Glutamatergic neuron (in vitro differentiated cells): ENCODE measurements around the gene ECM2. TPM values are rescaled to one million over a fixed set of nuclear protein-coding genes. Genes with fewer than 3 reads are reported as not detected.

Experiments
- DNase-seq: peaks from one replicate; pipeline ENCODE4 v3.0.0; 2022
- H3K27ac Mint-ChIP-seq: one replicate; pipeline ENCODE4 v1.8.0; 2020; ENCODE audit warnings: mild to moderate bottlenecking, mixed read lengths, inconsistent platforms; ENCODE audit not compliant: unreplicated experiment
- H3K27me3 Mint-ChIP-seq: one replicate; pipeline ENCODE4 v1.8.0; 2020; ENCODE audit warnings: mild to moderate bottlenecking, moderate library complexity, mixed read lengths, inconsistent platforms; ENCODE audit not compliant: unreplicated experiment
- H3K36me3 Mint-ChIP-seq: one replicate; pipeline ENCODE4 v1.8.0; 2020; ENCODE audit warnings: mild to moderate bottlenecking, mixed read lengths, inconsistent platforms; ENCODE audit not compliant: unreplicated experiment
- H3K4me1 Mint-ChIP-seq: one replicate; pipeline ENCODE4 v1.8.0; 2020; ENCODE audit warnings: mild to moderate bottlenecking, low read depth, mixed read lengths, inconsistent platforms; ENCODE audit not compliant: unreplicated experiment
- H3K4me3 Mint-ChIP-seq: one replicate; pipeline ENCODE4 v1.8.0; 2020; ENCODE audit warnings: mild to moderate bottlenecking, mixed read lengths, inconsistent platforms; ENCODE audit not compliant: unreplicated experiment
- H3K9me3 Mint-ChIP-seq: one replicate; pipeline ENCODE4 v1.8.0; 2020; ENCODE audit warnings: mild to moderate bottlenecking, moderate library complexity, mixed read lengths, inconsistent platforms; ENCODE audit not compliant: unreplicated experiment
- total RNA-seq: library from RNA; stranded (reverse); fragmentation: NEBNext Ultra II Directional; extraction: Animal tissue kit (Norgen Biotek cat#: 25700); gene quantifications from one replicate; pipeline ENCODE4 v1.2.1, GENCODE V29; 2021; ENCODE audit not compliant: unreplicated experiment
- TF ChIP-seq, protein P1 (sequence below): fragments of 200-600 bp; sonication (generic); IDR thresholded peaks from one replicate; pipeline ENCODE4 v1.5.0; 2021; ENCODE audit not compliant: partially characterized antibody, unreplicated experiment

The ECM2 gene
- total RNA-seq, 1 donor from 2014 or later = 0.20 TPM

DNA sequence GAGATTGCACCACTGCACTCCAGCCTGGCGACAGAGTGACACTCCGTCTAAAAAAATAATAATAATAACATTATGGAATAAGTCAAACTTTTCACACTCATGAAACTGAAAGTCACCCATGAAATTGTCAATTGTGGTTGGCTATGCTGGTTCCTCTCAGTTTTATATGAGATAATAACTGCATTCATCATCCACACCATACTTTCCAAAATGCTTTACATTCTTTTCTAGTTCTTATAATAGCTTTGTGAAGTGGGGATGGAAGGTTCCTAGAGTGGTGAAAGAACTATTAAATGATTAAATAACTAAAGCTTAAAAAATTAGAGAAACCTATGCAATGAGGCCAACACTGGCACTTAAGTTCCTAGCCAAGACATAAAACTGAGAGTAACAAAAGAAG lies 40.9 kb downstream of the ECM2 start:
- Mint-ChIP-seq H3K27ac (no peak overlapping the region), H3K4me3 (no peak overlapping the region), H3K36me3 (no peaks in the 10 kb centered on the region), H3K4me1 (peaks cover 6% of the 10 kb centered on the region), H3K9me3 (peaks cover 2% of the 10 kb centered on the region), H3K27me3 (no peaks in the 10 kb centered on the region)
- TF ChIP-seq, protein P1, sequence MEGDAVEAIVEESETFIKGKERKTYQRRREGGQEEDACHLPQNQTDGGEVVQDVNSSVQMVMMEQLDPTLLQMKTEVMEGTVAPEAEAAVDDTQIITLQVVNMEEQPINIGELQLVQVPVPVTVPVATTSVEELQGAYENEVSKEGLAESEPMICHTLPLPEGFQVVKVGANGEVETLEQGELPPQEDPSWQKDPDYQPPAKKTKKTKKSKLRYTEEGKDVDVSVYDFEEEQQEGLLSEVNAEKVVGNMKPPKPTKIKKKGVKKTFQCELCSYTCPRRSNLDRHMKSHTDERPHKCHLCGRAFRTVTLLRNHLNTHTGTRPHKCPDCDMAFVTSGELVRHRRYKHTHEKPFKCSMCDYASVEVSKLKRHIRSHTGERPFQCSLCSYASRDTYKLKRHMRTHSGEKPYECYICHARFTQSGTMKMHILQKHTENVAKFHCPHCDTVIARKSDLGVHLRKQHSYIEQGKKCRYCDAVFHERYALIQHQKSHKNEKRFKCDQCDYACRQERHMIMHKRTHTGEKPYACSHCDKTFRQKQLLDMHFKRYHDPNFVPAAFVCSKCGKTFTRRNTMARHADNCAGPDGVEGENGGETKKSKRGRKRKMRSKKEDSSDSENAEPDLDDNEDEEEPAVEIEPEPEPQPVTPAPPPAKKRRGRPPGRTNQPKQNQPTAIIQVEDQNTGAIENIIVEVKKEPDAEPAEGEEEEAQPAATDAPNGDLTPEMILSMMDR = no peak
- no peak for DNase-seq

DNA sequence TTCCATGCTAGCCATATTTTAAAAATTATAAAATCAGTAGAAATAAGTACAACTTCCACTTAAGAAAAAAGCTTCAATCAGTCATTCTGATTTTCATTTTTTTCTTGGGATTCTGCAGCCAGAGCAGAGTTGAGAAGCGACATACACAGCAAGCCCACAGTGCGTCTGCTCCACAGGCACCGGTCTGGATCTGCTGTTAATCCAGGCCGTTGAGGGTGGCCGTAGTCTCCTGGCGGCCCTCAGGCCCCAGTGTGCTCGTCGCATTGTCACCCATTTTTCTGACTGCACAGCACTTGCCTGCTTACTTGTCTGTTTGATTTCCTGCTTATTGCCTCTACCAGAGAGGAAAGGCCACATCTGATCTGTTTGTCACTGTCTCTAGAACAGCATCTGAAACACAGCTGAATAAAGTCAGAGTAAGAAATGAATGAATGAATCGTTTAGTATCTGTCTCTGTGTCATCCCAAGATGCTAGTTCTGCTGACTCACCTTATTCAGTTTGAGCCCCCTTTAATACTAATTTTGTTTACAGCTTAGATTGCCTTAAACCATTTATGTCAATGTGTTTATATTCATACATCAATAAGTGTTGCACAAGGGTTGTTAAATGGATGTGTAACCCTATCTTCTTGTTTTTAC lies 41.9 kb downstream of the ECM2 start:
- H3K36me3 Mint-ChIP-seq = no peaks in the 10 kb centered on the region
- H3K27ac Mint-ChIP-seq = no peak overlapping the region
- H3K4me1 Mint-ChIP-seq = peaks cover 6% of the 10 kb centered on the region
- no peak for DNase-seq
- H3K27me3 Mint-ChIP-seq = no peaks in the 10 kb centered on the region
- TF ChIP-seq, protein P1 = no peak
- H3K4me3 Mint-ChIP-seq = no peak overlapping the region
- H3K9me3 Mint-ChIP-seq = peaks cover 2% of the 10 kb centered on the region

DNA sequence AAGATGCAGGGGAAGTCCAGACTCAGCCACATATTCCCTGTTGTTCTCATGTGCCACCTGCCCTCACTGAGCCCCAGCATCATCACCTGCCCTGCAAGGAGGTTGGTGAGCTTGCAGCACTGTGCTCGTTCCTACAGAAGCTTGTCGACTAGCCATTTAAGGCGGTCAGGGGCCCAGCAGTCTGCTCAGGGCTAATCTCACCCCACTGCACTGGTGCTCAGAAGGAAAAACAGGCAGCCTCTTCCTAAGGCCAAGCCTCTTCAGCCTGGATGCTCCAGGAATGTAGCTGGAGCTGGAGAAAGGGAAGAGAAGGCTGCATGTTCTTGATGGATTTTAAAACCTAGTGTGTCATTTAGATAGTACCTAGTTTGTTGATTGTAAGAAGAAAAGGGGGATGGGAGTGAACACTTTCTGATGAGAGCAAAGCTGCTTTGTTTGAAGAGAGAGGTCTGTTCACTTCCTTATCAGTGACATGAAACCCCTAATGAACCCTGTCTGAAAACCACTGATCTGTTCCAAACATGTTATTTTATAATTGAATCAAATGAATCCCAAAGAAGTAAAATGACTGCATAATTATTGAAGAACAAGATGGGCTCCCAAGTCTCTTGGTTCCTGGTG lies 42.9 kb downstream of the ECM2 start:
- Mint-ChIP-seq H3K4me3 (no peak overlapping the region), H3K36me3 (no peaks in the 10 kb centered on the region), H3K4me1 (peaks cover 6% of the 10 kb centered on the region), H3K9me3 (peaks cover 2% of the 10 kb centered on the region), H3K27ac (no peak overlapping the region), H3K27me3 (no peaks in the 10 kb centered on the region)
- no peak for DNase-seq
- TF ChIP-seq, protein P1 = no peak

DNA sequence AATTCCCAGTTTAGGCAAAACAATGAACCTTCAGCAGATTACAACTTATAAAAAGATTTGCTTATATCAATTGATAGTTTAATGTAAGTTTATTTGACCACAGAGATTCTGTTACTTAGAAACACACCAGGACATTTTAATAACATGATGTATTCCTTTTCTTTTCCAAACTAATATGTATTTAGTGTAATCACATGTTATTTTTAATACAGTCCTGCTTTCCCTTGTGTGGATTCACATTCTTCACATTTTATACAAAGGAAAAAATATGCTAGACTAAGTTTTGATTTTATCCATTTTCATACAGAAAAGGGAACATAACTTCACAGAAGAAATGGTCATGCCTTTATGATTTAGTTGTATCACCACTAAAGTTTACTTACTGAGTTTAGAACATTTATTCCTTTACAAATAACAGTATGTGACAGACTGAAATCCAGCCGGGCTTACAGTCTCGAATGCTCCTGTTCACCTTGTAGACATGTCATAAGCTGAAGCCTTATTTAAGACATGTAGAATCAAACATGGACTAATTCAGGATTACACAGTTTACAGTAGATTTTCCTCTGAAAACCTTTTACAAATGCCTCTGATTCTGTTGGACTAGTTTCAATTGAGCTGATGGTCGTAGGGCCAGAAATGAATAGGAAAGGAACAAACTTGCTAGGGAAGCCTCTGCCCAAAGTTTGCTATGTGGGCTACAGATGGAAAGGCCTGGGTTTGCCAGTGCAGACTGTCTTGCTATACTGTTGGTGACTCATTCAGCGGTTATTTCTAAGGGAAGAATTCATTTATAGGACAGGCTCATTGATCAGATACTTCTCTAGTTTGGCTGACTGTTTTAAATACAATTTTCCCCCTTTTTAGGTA lies 46.9 kb downstream of the ECM2 start:
- H3K9me3 Mint-ChIP-seq = peaks cover 2% of the 10 kb centered on the region
- H3K4me3 Mint-ChIP-seq = no peak overlapping the region
- no peaks in the 10 kb centered on the region for H3K36me3 Mint-ChIP-seq
- no peak for DNase-seq
- TF ChIP-seq, protein P1 = no peak
- no peaks in the 10 kb centered on the region for H3K27me3 Mint-ChIP-seq
- peaks cover 6% of the 10 kb centered on the region for H3K4me1 Mint-ChIP-seq
- no peak overlapping the region for H3K27ac Mint-ChIP-seq
